T-helper 2 cell (primary cell): ENCODE results near the gene MAP3K20.
"Not testable (repeated sequence)": the region's sequence is repeated elsewhere in the genome, so short reads cannot be mapped to it uniquely, and the experiment has no call there.

Source experiments
- DNase-seq, 5 experiments: peaks; one replicate each; pipeline versions ENCODE4 v3.0.0 to v3.0.0-alpha.2; 2012 to 2022

MAP3K20 gene

DNA sequence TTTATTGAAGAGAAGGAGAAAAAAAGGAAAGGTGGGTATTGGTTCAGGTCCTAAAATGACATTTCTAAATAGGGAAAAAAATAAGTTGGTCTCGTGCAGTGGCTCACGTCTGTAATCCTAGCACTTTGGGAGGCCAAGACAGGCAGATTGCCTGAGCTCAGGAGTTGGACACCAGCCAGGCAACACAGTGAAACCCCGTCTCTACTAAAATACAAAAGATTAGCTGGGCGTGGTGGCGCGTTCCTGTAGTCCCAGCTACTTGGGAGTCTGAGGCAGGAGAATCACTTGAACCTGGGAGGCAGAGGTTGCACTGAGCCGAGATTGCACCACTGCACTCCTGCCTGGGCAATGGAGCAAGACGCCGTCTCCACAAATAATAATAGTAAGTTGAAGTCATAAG, 131.5 kb downstream of the MAP3K20 start:
- DNase-seq: not testable (repeated sequence)

DNA sequence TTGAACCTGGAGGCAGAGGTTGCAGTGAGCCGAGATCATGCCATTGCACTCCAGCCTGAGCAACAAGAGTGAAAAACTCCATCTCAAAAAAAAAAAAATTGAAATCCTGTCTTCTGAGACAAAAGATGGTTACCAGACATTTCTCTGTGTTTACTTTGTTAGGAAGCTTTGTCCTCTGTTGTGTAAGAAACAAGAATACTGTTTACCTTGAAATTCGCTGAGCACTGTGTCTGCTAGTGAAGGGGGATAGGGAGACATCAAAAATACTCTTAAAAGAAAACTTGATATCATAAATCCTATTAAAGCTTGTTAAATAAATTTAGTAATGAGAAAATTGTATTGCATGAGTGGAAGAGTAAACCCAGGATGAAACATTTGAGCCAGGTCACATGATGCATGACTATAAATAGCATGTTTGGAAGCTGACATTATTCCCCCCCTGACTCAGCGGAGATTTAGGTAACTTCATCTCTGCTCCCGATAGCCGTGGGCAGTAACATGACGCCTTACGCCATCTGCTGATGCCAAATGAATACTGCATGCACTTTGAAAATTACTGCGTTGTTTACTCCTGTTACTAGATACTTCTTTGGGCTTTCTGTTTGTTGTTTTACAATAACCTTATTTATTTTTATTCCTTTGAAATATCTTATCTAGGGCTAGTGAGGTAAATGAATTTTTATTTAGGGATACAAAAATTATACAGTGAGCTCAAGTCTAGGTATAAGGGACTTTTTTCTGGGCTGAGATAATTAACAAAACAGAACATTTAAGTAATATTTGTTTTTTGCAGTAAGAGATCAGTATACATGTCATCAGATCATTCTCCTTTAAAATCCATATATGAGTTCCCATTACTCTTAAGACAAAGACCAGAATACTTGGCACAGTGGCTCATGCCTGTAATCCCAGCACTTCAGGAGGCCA, 134.9 kb downstream of the MAP3K20 start:
- DNase-seq: peak in 4 of 5 experiments; percentile 3 to 69 (median 12)

DNA sequence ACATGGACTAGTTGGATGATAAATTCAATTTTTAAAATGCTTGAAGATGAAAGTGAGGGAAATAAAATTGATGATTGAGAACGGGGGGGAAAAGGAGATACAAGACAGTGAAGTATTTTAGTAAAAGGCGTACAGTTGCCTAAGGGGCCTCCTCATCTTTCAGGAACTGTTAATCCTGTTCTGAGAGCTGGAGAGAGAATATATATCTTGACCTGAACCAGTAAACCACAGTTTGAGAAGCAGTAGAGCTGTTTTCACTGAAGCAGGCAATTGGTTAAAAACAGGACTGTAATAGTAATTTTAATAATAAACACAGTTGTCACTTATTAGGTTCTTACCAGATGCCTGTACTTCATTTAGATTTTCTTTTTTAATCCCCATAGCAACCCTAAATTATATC, 137.5 kb downstream of the MAP3K20 start:
- DNase-seq: no peak

DNA sequence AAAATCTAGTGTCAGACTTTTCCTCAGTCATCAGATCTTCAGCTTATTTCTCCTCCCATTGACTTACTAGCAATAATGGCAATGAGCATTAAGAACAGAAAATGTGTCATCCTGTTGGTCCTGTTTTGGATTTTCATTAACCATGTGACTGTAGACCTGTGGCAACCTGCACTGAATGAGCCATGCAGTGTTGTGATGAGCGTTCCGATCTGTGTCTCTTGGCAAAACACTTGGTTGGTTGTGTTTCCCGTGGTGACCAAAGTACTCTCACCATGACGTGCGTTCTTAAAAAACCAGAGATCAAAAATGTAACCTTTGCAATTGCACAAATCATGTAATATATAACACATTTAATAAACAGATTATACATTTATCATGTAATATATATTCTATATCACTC, 138.6 kb downstream of the MAP3K20 start:
- DNase-seq: no peak

DNA sequence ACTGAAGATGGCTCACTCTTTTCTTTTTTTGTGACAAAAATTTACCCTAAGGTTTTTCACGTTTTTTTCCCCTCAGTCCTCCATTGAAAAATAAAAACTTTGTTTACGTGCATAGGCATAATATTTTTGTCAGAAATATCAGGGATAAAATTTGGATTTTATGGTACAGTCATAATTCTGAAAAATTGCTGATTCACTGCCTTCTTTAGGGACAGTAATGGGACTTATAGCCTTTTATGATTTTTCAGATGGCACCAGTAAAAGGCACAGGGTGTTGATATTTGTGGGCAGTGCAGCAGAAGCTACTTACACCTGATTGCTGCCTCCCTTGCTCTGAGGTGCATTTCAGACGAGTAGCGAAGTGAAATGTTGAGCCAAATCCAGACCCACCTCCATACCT, 139.7 kb downstream of the MAP3K20 start:
- DNase-seq: no peak

DNA sequence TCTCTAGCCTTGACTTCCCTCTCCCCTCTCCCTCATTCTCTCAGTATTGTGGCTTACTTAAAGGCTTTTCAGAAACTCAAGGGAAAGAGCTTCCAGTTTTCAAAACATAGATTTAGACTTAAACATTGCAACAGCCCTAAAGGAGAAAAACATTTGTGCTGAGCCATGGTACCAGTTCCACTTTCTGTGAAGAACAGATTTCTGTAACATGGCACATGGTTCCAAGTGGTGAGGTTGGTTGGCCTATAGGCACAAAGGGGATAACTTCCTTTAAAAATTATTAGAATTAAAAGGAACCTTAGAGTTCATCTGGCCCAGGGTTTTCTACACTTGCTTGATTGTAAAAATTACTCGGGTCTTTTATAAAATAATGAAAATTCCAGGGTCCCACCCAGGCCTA, 140.4 kb downstream of the MAP3K20 start:
- no peak for DNase-seq

DNA sequence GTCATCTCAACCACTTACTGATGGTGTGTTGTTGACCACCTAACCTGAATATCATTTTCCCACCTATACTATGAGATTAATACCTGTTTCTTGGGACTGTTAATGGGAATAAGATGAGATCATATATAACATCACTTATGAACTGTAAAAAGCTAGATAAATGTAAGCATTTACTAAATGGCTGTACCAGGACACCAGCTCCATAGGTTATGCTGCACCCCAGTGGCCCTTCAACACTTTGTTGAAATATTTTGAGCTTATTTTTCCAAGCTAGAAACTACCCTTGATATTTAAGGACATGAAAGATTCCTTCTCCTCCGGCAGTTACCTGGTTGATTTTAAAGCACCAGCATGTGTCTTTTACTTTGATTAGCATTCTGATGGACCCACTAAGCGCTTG, 141.0 kb downstream of the MAP3K20 start:
- no peak for DNase-seq

DNA sequence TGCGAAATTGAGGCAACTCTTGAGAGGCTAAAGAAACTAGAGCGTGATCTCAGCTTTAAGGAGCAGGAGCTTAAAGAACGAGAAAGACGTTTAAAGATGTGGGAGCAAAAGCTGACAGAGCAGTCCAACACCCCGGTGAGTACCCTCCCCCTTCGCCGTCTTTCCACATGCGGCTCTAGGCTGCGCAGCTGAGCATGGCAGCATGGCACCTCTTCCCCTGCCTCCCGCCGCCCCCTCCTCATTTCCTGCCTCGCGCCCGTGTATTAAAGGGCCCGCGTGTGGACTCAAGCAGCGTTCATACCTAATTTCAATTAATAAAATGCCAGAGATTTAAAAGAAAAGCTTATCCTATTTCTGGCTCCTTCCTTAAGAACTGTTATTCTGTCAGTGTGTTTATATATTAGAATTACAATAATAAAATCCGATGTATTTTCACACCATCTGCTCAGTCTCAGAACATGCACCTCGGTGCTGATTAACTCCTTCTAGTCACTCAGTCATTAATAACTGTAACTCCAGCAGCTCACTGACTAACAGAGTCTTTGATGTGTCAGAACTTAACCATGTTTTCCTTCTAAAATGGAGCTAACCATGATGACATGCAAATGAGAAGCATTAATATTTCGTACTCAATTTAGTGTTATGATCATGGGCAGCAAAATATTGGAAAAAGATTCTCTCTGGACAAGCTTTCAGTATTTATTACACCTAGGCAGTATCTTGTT, 141.6 kb downstream of the MAP3K20 start:
- no peak for DNase-seq

DNA sequence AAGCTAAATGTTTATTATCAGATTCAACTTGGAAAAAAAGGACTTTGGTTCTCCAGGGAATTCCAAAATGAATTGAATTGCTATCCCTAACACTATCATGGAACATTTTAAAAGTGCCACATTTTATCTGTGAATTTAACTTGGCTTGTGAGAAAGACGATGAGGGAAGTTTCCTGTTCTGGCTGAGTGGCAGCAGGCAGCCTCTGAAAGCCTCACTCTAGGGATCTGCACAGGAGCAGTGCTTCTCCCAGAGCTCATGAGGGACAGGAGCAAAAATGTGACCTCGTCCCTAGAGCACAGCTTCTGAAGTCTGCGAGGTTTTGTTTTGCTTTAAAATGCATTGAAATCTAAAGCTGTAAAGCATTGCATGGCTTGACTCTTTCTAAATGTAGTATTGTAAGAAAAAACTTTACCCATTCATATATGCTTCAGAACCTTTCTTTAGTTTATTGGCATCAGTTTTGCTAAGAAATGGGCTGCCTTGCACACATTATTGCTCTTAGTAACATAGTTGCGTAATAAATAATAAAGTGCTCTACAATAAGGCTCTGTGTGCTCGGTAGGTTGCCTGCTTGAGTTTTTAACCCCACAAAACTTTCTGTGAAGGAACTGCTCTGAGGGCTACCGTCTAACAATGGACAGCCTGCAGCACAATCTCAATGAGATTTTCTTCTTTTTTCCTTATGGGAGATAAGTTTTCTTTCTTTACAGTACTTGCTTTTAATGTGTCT, 142.8 kb downstream of the MAP3K20 start:
- DNase-seq: no peak

DNA sequence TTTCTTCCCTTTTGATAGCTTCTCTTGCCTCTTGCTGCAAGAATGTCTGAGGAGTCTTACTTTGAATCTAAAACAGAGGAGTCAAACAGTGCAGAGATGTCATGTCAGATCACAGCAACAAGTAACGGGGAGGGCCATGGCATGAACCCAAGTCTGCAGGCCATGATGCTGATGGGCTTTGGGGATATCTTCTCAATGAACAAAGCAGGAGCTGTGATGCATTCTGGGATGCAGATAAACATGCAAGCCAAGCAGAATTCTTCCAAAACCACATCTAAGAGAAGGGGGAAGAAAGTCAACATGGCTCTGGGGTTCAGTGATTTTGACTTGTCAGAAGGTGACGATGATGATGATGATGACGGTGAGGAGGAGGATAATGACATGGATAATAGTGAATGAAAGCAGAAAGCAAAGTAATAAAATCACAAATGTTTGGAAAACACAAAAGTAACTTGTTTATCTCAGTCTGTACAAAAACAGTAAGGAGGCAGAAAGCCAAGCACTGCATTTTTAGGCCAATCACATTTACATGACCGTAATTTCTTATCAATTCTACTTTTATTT, 145.6 kb downstream of the MAP3K20 start:
- DNase-seq: no peak

DNA sequence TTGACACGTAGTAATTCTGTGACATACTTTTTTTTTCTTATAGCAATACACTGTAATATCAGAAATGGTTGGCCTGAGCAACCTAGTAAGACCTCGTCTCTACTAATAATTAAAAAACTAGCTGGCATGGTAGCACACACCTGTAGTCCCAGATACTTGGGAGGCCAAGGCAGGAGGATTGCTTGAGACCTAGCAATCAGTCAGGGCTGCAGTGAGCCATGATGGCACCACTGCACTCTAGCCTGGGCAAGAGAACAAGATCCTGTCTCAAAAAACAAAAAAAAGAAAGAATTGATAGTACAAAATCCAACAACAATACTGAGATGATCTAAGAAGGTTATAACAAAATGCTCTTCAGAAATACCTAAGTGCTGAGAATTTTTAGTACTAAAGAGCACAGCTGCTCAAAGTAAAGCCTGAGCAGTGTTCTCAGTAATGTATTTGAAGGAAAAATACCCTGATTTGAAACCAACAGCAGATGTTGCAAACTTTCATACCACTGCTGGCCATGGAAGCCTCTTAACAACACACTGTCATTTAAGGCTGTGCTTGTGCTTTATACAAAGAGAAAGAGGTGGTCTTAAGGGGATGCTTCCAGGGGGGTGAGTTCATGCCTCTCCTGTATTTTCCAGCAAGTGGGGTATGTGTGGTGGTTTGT, 146.4 kb downstream of the MAP3K20 start:
- no peak for DNase-seq

DNA sequence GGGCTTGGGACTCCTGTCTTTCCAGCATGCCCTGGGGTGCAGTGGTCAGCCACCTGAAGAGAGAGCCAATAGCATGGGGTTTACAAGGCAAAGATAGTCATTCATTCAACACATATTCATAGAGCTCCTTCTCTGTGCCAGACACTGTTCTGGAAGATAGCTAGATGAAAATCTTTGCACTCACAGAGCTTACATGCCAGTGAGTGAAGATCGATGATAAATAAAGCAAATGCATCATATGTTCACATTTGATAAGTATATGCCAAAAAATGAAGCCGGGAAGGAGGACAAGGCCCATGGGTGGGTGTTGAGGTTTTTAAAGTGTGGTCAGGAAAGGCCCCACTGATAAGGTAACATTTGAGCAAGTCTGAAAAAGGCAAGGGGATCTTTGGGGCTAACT, 148.2 kb downstream of the MAP3K20 start:
- no peak for DNase-seq

DNA sequence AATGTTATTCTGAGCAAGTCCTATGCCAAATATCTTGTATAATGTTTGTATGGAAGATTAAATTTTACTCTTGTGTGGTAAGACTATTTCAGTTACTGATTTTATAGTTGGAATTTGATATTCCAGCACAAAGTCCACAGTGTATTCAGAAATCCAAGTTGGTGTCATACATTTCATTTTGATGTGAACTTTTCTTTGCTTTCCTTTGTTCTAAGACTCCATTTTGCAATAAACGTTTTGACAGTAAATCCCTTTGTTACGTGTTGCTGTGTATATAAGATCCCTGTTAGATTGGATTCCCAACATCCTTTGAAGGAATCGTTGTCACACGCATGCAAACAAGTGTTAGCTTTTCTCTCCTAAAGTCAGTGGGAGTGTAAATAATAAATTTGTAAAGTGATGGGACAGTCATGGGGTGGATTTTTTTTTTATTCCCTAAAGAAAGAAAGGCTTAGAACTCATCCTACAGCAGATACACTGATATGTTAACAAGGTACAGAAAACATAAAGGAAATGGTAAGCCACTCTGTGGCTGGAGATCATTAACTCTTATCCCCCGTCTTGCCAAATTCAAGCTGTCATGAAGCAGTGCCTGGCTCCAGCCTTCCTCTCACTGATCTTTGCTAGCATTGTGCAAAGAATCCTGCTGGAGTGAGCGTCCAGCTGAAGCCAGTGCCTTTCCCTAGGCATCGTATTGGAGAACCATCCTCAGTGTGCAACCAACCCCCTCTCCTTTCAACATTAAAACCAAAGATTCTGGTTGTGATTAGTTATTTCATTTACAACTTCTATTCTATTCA, 151.5 kb downstream of the MAP3K20 start:
- peak in 1 of 5 experiments; percentile 34 for DNase-seq

DNA sequence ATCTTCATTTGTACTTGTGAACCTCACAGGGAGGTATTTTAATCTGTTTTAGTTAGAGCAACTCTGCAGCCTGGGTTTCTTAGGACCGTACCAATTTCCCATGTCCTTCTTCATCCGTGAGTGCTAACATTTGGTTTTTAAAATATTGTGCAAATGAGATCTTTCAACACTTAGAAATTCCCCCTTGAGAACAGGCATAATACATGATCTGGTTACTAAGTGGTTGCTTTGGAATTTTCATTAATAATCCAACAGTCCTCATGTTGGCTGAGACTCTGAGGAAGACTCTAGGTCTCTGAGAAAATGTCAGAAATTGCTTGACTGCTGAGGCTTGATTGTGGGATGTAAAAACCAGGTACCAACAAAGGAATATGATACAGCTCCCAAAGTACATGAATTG, 153.4 kb downstream of the MAP3K20 start:
- DNase-seq: no peak

DNA sequence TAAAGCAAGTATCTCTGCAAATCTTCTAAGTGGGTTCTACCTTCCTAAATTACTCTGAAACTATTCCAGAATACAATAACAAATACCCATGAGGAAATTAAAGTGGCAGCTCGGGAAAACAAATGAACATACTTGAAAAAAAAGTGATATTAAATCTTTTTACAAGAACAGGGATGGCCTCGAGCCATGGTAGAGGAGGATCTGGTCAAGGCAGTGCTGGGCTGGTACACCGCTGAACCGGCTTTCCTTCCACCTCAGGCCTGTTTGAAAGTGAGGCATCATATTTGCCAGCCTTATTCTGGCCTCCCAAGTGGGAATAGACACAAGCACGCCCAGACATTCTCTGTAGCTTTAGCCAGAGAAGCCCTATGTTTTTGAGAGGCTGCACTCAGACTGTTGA, 154.5 kb downstream of the MAP3K20 start:
- DNase-seq: no peak

DNA sequence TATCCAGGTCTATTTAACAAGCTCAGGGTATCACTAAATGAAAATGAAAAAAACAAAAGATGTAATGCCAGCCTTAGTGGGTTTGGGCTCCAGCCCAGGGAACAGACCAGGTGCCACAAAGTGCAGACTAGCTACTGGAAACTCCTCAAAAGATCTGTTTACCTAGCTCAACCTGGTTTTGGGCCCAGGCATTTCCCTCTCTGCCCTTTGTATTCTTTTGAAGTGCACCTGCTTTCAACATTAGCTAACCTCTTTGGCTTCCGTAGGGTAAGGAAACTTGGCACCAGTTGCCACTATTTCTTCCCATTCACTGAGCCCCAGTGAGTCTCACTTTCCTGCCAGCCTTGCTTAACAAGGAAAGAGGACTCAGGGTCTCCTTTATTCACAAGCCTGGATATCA, 155.4 kb downstream of the MAP3K20 start:
- no peak for DNase-seq

DNA sequence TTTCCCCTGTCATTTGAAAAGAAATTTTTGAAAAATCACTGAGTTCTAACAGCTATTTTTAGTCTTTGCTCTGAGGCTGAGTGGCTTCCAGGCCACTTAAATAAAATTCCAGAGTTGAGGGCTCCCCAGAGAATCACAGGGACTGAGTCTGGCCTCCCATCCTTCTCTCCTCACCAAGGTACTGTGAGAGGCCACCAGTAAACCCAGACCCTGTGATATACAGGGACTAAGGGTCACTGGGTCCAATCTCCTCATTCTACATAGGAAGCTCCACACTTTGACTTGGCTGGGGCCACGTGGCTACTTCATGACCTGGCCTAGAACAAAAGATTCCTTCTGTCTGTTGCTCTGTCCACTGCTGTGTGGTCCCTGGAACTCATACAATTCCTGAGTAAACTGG, 155.8 kb downstream of the MAP3K20 start:
- no peak for DNase-seq

DNA sequence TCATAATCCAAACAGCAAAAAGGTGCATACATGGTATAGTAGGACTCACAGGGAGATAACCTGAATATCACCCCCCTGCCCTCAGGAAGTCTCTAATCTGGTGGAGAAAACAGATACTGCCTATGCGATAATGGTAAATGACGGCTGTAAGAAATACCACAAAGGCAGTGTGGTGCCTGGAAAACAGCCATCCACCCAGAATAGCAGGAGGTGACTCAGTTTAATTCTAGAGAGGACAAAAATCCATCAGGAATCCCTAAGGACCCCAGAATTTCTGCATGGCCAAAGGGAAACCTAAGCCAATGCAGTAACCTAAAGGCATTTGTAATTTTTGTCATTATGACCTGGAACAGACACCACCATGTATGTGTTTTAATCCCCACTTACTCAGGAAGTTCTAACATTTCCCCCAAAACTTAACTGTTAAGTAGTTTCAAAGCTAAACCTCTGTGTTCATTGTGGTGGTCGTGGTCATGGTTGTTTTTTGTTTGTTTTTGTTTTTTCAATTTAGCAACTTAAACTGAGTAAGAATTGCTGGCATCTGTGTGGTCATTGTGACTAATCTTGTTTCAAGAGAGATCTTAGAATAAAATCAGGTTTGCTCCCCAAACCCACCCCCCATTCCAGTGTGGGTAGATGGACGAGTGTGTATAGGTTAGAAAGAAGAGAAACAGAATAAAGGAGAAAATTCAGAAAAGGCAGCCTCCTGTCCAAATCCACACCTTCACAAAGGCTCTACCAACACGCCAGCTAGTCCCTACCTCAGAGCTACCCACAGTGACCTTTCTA, 157.5 kb downstream of the MAP3K20 start:
- peak in 1 of 5 experiments; percentile 76 for DNase-seq

DNA sequence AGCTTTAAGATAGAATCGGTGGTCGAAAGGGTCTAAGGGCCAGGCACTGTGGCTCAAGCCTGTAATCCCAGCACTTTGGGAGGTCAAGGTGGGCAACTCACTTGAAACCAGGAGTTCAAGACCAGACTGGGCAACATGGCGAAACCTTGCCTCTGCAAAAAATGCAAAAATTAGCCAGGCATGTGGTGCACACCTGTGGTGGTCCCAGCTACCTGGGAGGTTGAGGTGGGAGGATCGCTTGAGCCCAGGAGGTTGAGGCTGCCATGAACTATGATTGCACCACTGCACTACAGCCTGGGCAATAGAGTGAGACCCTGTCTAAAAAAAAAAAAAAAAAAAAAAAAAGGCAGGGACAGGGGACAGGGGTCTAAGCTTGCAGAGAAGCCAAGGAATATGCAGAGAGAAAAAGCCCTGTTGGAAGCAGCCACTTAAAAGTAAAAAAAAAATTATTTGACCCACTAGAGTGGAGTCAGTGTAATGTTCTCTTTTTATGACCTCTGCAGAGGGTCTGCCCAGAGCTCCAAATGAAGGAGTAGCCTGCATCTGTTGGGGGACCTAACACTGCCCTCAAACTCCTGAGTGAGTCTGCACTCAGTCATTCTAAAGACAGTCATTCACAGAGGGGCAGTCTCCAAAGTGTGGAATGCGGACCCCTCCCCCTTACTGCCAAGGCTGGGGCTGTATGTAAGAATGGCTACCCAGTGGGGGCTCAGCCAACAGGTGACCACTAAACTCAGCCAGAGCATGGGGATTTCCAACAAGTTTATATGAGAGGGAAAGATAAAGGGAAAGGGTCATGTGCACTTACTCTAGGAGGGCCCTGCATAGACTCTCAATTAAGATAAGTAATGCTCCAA, 160.5 kb downstream of the MAP3K20 start:
- DNase-seq: no peak

DNA sequence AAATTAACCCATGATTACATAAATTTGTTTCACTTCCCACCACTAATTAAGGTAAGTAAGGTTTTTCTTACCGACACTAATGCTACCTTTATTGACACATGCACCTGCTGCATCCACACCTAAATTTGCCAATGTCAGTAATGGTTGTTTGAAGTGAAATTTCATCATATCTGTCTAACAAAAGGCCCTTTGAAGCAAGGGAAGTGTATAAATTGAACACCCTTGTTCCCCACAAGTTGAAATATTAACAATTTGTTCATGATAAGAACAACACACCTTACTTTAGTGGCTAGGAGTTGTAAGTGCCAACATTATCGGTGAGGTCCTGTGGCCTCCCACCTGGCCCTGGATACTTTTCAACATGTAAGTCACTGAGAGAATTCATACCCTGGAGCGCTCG, 162.7 kb downstream of the MAP3K20 start:
- no peak for DNase-seq
